GM23338 (cell line): ENCODE measurements around the gene NPAS2. TPM values are rescaled to one million over a fixed set of nuclear protein-coding genes. Genes with fewer than 3 reads are reported as not detected.

Source experiments
- ATAC-seq: fragments of 200-7000 bp; cut with Tn5 transposase; 3 replicates; pipeline ENCODE4 v1.9.1; 2020
- DNase-seq: peaks from one replicate; pipeline ENCODE4 v3.0.0-alpha.2; 2015; ENCODE audit warnings: low spot score
- H2AFZ ChIP-seq: fragments of 200-600 bp; sonication (generic); 2 replicates; pipeline ENCODE4 v1.8.0; 2016; ENCODE audit warnings: antibody characterized with exemption, mild to moderate bottlenecking, moderate library complexity
- H3F3A ChIP-seq: fragments of 200-600 bp; sonication (generic); replicated peaks from 2 replicates; pipeline ENCODE4 v1.8.0; 2017; ENCODE audit warnings: antibody characterized with exemption, mixed run types, low read depth
- H3K27ac ChIP-seq: fragments of 200-600 bp; sonication (generic); 2 replicates; pipeline ENCODE4 v1.6.1; 2016; ENCODE audit warnings: low read depth
- H3K27me3 ChIP-seq: fragments of 200-600 bp; sonication (generic); 2 replicates; pipeline ENCODE4 v1.8.0; 2016; ENCODE audit warnings: mild to moderate bottlenecking, mixed run types, moderate library complexity; ENCODE audit not compliant: insufficient read depth
- H3K36me3 ChIP-seq: fragments of 200-600 bp; sonication (generic); 2 replicates; pipeline ENCODE4 v1.8.0; 2016; ENCODE audit warnings: mild to moderate bottlenecking; ENCODE audit not compliant: insufficient read depth
- H3K4me1 ChIP-seq: fragments of 200-600 bp; sonication (generic); 2 replicates; pipeline ENCODE4 v1.8.0; 2016; ENCODE audit warnings: mild to moderate bottlenecking, moderate library complexity; ENCODE audit not compliant: insufficient read depth
- H3K4me2 ChIP-seq: fragments of 200-600 bp; sonication (generic); 2 replicates; pipeline ENCODE4 v1.7.1; 2017; ENCODE audit warnings: mixed run types
- H3K4me3 ChIP-seq: fragments of 200-600 bp; sonication (generic); 2 replicates; pipeline ENCODE4 v1.6.1; 2016; ENCODE audit warnings: mixed run types
- H3K79me2 ChIP-seq: fragments of 200-600 bp; sonication (generic); replicated peaks from 2 replicates; pipeline ENCODE4 v1.8.0; 2017; ENCODE audit warnings: mild to moderate bottlenecking; ENCODE audit not compliant: insufficient read depth
- H3K9me2 ChIP-seq: fragments of 200-600 bp; sonication (generic); 2 replicates; pipeline ENCODE4 v1.8.0; 2017; ENCODE audit not compliant: insufficient read depth
- H4K20me1 ChIP-seq: fragments of 200-600 bp; sonication (generic); replicated peaks from 2 replicates; pipeline ENCODE4 v1.8.0; 2017; ENCODE audit warnings: mild to moderate bottlenecking; ENCODE audit not compliant: insufficient read depth
- H3K27ac Mint-ChIP-seq: 2 replicates; pipeline ENCODE4 v1.8.0; 2020; ENCODE audit warnings: inconsistent platforms, mild to moderate bottlenecking, moderate library complexity, mixed read lengths
- H3K27me3 Mint-ChIP-seq: 3 replicates; pipeline ENCODE4 v1.8.0; 2022; ENCODE audit warnings: low read depth, mild to moderate bottlenecking, moderate library complexity, mixed read lengths, inconsistent platforms; ENCODE audit not compliant: insufficient read depth, poor library complexity
- H3K36me3 Mint-ChIP-seq: 3 replicates; pipeline ENCODE4 v1.8.0; 2021; ENCODE audit warnings: low read depth, mild to moderate bottlenecking, inconsistent platforms, moderate library complexity, mixed read lengths
- H3K4me1 Mint-ChIP-seq: 3 replicates; pipeline ENCODE4 v1.8.0; 2020; ENCODE audit warnings: mild to moderate bottlenecking, inconsistent platforms, mixed read lengths
- H3K4me3 Mint-ChIP-seq: 3 replicates; pipeline ENCODE4 v1.8.0; 2021; ENCODE audit warnings: moderate library complexity, mild to moderate bottlenecking, inconsistent platforms, mixed read lengths
- H3K9me3 Mint-ChIP-seq: 3 replicates; pipeline ENCODE4 v1.8.0; 2020; ENCODE audit warnings: moderate library complexity, mild to moderate bottlenecking, inconsistent platforms, mixed read lengths
- EZH2 ChIP-seq: fragments of 200-600 bp; sonication (generic); IDR thresholded peaks from one replicate; pipeline ENCODE4 v1.8.0; 2017; ENCODE audit warnings: antibody characterized with exemption, mild to moderate bottlenecking, low read depth; ENCODE audit not compliant: unreplicated experiment
- EZH2phosphoT487 ChIP-seq: fragments of 200-600 bp; sonication (generic); IDR thresholded peaks from one replicate; pipeline ENCODE4 v1.8.1; 2018; ENCODE audit warnings: antibody characterized with exemption; ENCODE audit not compliant: unreplicated experiment
- NANOG ChIP-seq: IDR thresholded peaks from 2 replicates; pipeline ENCODE4 v1.6.1; 2016; ENCODE audit warnings: antibody characterized with exemption, borderline replicate concordance
- ZNF114 ChIP-seq: fragments of 250-450 bp; sonication (Bioruptor Pico); IDR thresholded peaks from 2 replicates; pipeline ENCODE4 v1.5.0; 2020; ENCODE audit warnings: mild to moderate bottlenecking, moderate library complexity
- ZNF331 ChIP-seq: fragments of 250-450 bp; sonication (Bioruptor Pico); IDR thresholded peaks from 2 replicates; pipeline ENCODE4 v1.5.0; 2020; ENCODE audit warnings: low read depth, mild to moderate bottlenecking, moderate library complexity
- polyA plus RNA-seq: library from polyadenylated mRNA; unstranded; fragments of >200 nt; fragmentation: Nextera tagmentation; extraction: Ambion mirVana; gene quantifications from 2 replicates; pipeline ENCODE4 v1.2.1, GENCODE V29; 2016
- total RNA-seq: library from RNA; depleted of rRNA; stranded (reverse); fragments of >200 nt; shearing (Covaris generic); gene quantifications from 2 replicates; pipeline ENCODE4 v1.2.3, GENCODE V29; 2014
- TF ChIP-seq, protein P1 (sequence below), 2 experiments: fragments of 200-600 bp in 1 of 2; sonication (generic) in 1 of 2; conservative IDR thresholded peaks; 2 replicates each; pipeline versions ENCODE4 v1.5.1 to v1.6.1; 2016 to 2017; ENCODE audit warnings: antibody characterized with exemption in 2 of 2, low read depth in 2 of 2, mild to moderate bottlenecking in 2 of 2, moderate library complexity in 1 of 2
- TF ChIP-seq, protein P2 (sequence below): IDR thresholded peaks from 2 replicates; pipeline ENCODE4 v1.6.1; 2016; ENCODE audit warnings: antibody characterized with exemption
- TF ChIP-seq, protein P3 (sequence below): IDR thresholded peaks from one replicate; pipeline ENCODE4 v1.6.1; 2018; ENCODE audit warnings: antibody characterized with exemption; ENCODE audit not compliant: unreplicated experiment
- TF ChIP-seq, protein P4 (sequence below): fragments of 250-450 bp; sonication (Bioruptor Pico); IDR thresholded peaks from 2 replicates; pipeline ENCODE4 v1.5.0; 2020; ENCODE audit warnings: mild to moderate bottlenecking, moderate library complexity

The NPAS2 gene
- total and polyA plus RNA-seq, 2 experiments from 2014 or later: 0.56 to 1.1 TPM

DNA sequence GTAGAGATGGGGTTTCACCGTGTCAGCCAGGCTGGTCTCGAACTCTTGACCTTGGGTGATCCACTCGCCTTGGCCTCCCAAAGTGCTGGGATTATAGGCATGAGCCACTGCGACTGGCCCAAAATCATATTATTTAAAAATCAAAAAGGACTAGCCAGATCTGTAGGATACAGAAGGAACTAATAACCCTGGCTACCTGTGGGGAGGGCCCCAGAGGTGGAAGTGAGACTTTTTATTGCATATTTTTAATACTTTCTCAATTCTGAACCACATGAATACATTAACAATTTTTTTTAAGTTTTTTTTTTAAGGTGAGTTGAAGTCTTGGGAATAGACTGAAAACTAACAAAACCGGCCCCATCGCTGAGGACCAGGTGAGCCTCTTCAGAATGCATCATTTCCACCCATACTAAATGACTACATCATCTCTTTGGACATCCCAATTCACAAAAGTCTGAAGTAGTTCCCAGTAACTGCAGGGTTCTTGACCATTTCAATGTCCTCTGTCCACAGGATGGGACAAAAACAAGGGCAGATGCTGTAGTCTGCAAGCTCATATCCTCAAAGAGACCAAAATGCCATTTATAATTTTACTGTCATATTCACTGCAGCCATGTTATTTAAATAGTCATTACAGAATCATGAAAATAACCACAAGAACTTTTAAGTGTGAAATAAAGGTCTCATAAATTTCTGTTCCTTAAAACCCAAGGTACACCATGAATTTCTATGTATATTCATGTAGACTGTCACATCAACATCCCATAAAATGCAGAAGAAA, 203.6 kb downstream of the NPAS2 start:
- H3K36me3 ChIP-seq: 0 out of 2 replicates have a peak, but pooled peaks cover 5% of the 10 kb centered on the region
- 0 out of 2 replicates have a peak, but pooled peaks cover 3% of the 10 kb centered on the region for H3F3A ChIP-seq
- TF ChIP-seq, protein P1, sequence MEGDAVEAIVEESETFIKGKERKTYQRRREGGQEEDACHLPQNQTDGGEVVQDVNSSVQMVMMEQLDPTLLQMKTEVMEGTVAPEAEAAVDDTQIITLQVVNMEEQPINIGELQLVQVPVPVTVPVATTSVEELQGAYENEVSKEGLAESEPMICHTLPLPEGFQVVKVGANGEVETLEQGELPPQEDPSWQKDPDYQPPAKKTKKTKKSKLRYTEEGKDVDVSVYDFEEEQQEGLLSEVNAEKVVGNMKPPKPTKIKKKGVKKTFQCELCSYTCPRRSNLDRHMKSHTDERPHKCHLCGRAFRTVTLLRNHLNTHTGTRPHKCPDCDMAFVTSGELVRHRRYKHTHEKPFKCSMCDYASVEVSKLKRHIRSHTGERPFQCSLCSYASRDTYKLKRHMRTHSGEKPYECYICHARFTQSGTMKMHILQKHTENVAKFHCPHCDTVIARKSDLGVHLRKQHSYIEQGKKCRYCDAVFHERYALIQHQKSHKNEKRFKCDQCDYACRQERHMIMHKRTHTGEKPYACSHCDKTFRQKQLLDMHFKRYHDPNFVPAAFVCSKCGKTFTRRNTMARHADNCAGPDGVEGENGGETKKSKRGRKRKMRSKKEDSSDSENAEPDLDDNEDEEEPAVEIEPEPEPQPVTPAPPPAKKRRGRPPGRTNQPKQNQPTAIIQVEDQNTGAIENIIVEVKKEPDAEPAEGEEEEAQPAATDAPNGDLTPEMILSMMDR (conservative IDR thresholded peaks at IDR 0.05; ENCODE audit: low read depth in 2 of 2): no peak
- TF ChIP-seq EZH2phosphoT487: no peak
- TF ChIP-seq, protein P2, sequence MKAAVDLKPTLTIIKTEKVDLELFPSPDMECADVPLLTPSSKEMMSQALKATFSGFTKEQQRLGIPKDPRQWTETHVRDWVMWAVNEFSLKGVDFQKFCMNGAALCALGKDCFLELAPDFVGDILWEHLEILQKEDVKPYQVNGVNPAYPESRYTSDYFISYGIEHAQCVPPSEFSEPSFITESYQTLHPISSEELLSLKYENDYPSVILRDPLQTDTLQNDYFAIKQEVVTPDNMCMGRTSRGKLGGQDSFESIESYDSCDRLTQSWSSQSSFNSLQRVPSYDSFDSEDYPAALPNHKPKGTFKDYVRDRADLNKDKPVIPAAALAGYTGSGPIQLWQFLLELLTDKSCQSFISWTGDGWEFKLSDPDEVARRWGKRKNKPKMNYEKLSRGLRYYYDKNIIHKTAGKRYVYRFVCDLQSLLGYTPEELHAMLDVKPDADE: no peak
- no peak for TF ChIP-seq ZNF114 (CRISPR knock-in tag)
- TF ChIP-seq, protein P3, sequence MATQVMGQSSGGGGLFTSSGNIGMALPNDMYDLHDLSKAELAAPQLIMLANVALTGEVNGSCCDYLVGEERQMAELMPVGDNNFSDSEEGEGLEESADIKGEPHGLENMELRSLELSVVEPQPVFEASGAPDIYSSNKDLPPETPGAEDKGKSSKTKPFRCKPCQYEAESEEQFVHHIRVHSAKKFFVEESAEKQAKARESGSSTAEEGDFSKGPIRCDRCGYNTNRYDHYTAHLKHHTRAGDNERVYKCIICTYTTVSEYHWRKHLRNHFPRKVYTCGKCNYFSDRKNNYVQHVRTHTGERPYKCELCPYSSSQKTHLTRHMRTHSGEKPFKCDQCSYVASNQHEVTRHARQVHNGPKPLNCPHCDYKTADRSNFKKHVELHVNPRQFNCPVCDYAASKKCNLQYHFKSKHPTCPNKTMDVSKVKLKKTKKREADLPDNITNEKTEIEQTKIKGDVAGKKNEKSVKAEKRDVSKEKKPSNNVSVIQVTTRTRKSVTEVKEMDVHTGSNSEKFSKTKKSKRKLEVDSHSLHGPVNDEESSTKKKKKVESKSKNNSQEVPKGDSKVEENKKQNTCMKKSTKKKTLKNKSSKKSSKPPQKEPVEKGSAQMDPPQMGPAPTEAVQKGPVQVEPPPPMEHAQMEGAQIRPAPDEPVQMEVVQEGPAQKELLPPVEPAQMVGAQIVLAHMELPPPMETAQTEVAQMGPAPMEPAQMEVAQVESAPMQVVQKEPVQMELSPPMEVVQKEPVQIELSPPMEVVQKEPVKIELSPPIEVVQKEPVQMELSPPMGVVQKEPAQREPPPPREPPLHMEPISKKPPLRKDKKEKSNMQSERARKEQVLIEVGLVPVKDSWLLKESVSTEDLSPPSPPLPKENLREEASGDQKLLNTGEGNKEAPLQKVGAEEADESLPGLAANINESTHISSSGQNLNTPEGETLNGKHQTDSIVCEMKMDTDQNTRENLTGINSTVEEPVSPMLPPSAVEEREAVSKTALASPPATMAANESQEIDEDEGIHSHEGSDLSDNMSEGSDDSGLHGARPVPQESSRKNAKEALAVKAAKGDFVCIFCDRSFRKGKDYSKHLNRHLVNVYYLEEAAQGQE: no peak
- no peak for TF ChIP-seq EZH2
- TF ChIP-seq, protein P4, sequence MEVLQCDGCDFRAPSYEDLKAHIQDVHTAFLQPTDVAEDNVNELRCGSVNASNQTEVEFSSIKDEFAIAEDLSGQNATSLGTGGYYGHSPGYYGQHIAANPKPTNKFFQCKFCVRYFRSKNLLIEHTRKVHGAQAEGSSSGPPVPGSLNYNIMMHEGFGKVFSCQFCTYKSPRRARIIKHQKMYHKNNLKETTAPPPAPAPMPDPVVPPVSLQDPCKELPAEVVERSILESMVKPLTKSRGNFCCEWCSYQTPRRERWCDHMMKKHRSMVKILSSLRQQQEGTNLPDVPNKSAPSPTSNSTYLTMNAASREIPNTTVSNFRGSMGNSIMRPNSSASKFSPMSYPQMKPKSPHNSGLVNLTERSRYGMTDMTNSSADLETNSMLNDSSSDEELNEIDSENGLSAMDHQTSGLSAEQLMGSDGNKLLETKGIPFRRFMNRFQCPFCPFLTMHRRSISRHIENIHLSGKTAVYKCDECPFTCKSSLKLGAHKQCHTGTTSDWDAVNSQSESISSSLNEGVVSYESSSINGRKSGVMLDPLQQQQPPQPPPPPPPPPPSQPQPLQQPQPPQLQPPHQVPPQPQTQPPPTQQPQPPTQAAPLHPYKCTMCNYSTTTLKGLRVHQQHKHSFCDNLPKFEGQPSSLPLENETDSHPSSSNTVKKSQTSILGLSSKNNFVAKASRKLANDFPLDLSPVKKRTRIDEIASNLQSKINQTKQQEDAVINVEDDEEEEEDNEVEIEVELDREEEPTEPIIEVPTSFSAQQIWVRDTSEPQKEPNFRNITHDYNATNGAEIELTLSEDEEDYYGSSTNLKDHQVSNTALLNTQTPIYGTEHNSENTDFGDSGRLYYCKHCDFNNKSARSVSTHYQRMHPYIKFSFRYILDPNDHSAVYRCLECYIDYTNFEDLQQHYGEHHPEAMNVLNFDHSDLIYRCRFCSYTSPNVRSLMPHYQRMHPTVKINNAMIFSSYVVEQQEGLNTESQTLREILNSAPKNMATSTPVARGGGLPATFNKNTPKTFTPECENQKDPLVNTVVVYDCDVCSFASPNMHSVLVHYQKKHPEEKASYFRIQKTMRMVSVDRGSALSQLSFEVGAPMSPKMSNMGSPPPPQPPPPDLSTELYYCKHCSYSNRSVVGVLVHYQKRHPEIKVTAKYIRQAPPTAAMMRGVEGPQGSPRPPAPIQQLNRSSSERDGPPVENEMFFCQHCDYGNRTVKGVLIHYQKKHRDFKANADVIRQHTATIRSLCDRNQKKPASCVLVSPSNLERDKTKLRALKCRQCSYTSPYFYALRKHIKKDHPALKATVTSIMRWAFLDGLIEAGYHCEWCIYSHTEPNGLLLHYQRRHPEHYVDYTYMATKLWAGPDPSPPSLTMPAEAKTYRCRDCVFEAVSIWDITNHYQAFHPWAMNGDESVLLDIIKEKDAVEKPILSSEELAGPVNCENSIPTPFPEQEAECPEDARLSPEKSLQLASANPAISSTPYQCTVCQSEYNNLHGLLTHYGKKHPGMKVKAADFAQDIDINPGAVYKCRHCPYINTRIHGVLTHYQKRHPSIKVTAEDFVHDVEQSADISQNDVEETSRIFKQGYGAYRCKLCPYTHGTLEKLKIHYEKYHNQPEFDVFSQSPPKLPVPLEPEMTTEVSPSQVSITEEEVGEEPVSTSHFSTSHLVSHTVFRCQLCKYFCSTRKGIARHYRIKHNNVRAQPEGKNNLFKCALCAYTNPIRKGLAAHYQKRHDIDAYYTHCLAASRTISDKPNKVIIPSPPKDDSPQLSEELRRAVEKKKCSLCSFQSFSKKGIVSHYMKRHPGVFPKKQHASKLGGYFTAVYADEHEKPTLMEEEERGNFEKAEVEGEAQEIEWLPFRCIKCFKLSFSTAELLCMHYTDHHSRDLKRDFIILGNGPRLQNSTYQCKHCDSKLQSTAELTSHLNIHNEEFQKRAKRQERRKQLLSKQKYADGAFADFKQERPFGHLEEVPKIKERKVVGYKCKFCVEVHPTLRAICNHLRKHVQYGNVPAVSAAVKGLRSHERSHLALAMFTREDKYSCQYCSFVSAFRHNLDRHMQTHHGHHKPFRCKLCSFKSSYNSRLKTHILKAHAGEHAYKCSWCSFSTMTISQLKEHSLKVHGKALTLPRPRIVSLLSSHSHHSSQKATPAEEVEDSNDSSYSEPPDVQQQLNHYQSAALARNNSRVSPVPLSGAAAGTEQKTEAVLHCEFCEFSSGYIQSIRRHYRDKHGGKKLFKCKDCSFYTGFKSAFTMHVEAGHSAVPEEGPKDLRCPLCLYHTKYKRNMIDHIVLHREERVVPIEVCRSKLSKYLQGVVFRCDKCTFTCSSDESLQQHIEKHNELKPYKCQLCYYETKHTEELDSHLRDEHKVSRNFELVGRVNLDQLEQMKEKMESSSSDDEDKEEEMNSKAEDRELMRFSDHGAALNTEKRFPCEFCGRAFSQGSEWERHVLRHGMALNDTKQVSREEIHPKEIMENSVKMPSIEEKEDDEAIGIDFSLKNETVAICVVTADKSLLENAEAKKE (CRISPR knock-in tag): no peak
- TF ChIP-seq ZNF331 (CRISPR knock-in tag): no peak
- TF ChIP-seq NANOG: no peak
- no peak overlapping the region for H3K4me3 Mint-ChIP-seq
- H3K4me3 ChIP-seq: no peak overlapping the region
- no peak for ATAC-seq
- H3K27ac ChIP-seq: no peak overlapping the region
- no peak overlapping the region for H2AFZ ChIP-seq
- no peak for DNase-seq
- no peak overlapping the region for H3K4me2 ChIP-seq
- H3K9me3 Mint-ChIP-seq: no peaks in the 10 kb centered on the region
- H3K27me3 Mint-ChIP-seq: no peaks in the 10 kb centered on the region
- peaks cover 16% of the 10 kb centered on the region for H3K4me1 Mint-ChIP-seq
- H3K27me3 ChIP-seq: no peaks in the 10 kb centered on the region
- H4K20me1 ChIP-seq: peaks cover 7% of the 10 kb centered on the region
- H3K27ac Mint-ChIP-seq: no peak overlapping the region
- no peaks in the 10 kb centered on the region for H3K9me2 ChIP-seq
- H3K4me1 ChIP-seq: peaks cover 9% of the 10 kb centered on the region
- peaks cover 58% of the 10 kb centered on the region for H3K36me3 Mint-ChIP-seq
- H3K79me2 ChIP-seq: no peaks in the 10 kb centered on the region; the same call in 1 of the 2 replicates
